ACC112 (cell line): ENCODE data around the gene PLA2G6.

ENCODE experiments used
- H2AFZ ChIP-seq: fragments of 200-600 bp; sonication (generic); one replicate; pipeline ENCODE4 v1.6.0; 2017; ENCODE audit warnings: antibody characterized with exemption, low read length; ENCODE audit not compliant: unreplicated experiment
- H3K27ac ChIP-seq: fragments of 200-600 bp; sonication (generic); 2 replicates; pipeline ENCODE4 v1.5.1; 2014; ENCODE audit warnings: low read depth, mild to moderate bottlenecking, antibody characterized with exemption, low read length, moderate library complexity
- H3K27me3 ChIP-seq: fragments of 200-600 bp; sonication (generic); 2 replicates; pipeline ENCODE4 v1.6.1; 2014; ENCODE audit warnings: mild to moderate bottlenecking, antibody characterized with exemption, low read length, moderate library complexity, mixed read lengths; ENCODE audit not compliant: insufficient read depth
- H3K36me3 ChIP-seq: fragments of 200-600 bp; sonication (generic); 2 replicates; pipeline ENCODE4 v1.6.1; 2016; ENCODE audit warnings: mild to moderate bottlenecking, antibody characterized with exemption, low read length, moderate library complexity, mixed read lengths; ENCODE audit not compliant: insufficient read depth
- H3K4me1 ChIP-seq: fragments of 200-600 bp; sonication (generic); one replicate; pipeline ENCODE4 v1.6.1; 2016; ENCODE audit warnings: low read length, mixed read lengths; ENCODE audit not compliant: insufficient read depth, unreplicated experiment, control insufficient read depth
- H3K4me3 ChIP-seq: fragments of 200-600 bp; sonication (generic); 2 replicates; pipeline ENCODE4 v1.5.1; 2014; ENCODE audit warnings: mild to moderate bottlenecking, low read depth, low read length
- H3K79me2 ChIP-seq: fragments of 200-600 bp; sonication (generic); one replicate; pipeline ENCODE4 v1.6.0; 2016; ENCODE audit warnings: low read length; ENCODE audit not compliant: control insufficient read depth, unreplicated experiment, insufficient read depth

Gene PLA2G6

DNA sequence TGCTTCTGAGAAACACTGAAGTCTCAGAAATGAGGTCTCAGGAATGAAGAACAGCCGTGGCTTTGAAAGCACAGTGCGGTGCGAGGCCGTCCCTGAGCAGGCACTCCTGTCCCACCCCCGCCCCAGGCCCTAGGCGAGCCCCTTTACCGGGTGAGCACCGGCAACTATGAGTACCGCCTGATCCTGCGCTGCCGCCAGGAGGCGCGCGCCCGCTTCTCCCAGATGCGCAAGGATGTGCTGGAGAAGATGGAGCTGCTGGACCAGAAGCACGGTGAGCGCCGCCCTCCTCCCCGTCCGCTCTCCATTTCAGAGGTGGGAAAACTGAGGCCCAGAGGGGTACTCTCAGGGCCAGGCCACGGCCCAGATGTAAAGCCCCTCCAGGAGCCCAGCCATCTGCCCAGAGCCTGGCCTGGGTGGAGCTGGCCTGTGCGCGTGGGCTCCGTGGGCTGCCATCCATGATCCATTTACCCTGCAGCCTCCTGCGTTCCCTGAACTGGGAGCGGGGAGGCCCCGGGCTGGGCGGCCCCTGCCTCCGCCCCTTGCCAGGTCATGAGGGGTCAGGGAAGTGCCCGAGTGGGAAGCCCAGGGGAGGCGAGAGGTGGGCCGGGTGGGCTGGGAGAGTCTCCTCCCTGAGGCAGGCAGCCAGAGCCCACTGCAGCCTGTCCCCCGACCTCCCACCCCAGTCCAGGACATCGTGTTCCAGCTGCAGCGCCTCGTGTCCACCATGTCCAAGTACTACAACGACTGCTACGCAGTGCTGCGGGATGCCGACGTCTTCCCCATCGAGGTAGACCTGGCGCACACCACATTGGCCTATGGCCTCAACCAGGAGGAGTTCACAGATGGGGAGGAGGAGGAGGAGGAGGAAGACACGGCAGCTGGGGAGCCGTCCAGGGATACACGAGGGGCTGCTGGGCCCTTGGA, 107.2 kb downstream of the PLA2G6 start:
- Histone ChIP-seq H3K36me3 (no peaks in the 10 kb centered on the region), H3K27me3 (no peaks in the 10 kb centered on the region), H3K79me2 (no peaks in the 10 kb centered on the region), H2AFZ (no peak overlapping the region), H3K4me3 (no peak overlapping the region), H3K27ac (no peak overlapping the region), H3K4me1 (no peaks in the 10 kb centered on the region)

DNA sequence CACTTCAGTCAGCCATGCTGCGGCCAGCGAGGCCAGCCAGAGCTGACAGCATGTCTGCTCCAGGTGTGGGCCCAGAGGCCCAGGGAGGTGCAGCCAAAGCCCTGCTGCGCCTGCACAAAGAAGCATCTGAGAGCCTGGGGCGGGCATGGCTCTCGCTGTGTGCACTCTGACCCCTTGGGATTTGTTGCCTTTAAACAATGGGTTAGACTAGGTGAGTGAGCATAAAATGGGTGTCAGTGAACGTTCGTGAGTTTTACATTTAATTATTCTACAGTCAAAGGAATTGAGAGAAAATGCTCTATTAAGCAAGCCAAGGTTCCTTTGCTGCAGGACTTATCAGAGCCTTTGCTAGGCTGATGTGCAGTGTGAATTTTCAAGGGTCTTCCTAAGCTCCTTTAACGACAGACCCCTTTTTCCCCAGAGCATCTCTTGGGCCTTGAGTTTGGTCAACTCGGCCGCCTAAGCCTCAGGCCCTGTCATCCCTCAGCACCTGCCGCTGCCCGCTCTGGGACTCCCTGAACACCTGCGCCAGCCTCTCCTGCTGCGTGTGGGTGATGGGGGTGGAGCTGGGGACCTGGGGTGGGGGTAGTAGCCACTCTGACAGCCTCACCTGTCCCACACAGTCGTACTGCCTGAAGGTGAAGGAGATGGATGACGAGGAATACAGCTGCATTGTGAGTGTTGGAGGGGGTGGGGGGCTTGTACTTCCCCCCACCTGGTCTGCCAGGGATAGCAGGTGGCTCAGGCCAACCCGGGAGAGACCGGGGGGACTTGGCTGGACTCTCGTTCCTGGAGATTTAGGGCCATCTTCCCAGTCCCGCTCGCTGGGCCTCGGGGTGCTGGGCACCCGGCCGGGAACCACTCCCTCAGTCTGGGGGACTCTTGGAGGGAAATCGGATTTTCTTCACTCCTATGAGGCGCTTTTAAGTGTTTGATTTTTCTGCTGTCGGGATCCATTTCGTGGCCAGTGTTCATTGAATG, 108.2 kb downstream of the PLA2G6 start:
- Histone ChIP-seq H3K4me3 (no peak overlapping the region), H3K4me1 (no peaks in the 10 kb centered on the region), H3K27ac (no peak overlapping the region), H3K27me3 (no peaks in the 10 kb centered on the region), H3K36me3 (no peaks in the 10 kb centered on the region), H3K79me2 (no peaks in the 10 kb centered on the region), H2AFZ (no peak overlapping the region)

DNA sequence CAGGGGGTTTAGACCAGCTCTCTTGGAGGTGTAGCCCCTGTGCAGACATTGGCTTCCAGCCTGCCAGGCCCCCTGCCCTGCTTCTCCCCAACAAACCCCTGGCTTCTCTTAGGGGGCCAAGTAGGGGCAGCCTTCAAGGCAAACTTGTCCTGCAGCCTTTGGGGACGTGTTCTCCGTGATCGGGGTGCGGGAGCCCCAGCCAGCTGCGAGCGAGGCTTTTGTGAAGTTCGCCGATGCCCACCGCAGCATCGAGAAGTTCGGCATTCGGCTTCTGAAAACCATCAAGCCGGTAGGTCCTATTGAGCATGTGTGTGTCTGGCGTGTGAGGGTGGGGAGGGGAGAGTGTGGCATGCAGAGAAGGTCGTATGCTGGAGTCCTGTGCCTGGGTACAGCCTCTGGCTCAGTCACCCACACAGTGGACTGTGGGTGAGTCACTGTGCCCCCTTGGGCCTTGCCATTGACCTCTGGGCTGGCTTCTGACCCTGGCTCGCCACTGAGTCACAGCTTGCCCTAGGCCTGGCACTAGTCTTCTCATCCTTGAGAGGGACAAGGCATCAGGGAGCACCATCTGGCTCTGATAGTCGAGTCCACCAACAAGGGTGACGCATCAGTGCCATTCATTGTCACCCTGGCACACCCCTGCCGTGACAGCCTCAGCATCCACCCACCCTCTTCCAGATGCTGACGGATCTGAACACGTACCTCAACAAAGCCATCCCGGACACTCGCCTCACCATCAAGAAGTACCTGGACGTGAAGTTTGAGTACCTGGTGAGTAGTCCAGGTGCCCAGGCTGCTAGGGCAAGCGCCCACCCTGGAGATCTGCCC, 109.1 kb downstream of the PLA2G6 start:
- H3K36me3 ChIP-seq, result no peaks in the 10 kb centered on the region
- no peaks in the 10 kb centered on the region for H3K4me1 ChIP-seq
- no peak overlapping the region for H3K4me3 ChIP-seq
- H2AFZ ChIP-seq, result no peak overlapping the region
- no peak overlapping the region for H3K27ac ChIP-seq
- H3K27me3 ChIP-seq, result no peaks in the 10 kb centered on the region
- no peaks in the 10 kb centered on the region for H3K79me2 ChIP-seq

DNA sequence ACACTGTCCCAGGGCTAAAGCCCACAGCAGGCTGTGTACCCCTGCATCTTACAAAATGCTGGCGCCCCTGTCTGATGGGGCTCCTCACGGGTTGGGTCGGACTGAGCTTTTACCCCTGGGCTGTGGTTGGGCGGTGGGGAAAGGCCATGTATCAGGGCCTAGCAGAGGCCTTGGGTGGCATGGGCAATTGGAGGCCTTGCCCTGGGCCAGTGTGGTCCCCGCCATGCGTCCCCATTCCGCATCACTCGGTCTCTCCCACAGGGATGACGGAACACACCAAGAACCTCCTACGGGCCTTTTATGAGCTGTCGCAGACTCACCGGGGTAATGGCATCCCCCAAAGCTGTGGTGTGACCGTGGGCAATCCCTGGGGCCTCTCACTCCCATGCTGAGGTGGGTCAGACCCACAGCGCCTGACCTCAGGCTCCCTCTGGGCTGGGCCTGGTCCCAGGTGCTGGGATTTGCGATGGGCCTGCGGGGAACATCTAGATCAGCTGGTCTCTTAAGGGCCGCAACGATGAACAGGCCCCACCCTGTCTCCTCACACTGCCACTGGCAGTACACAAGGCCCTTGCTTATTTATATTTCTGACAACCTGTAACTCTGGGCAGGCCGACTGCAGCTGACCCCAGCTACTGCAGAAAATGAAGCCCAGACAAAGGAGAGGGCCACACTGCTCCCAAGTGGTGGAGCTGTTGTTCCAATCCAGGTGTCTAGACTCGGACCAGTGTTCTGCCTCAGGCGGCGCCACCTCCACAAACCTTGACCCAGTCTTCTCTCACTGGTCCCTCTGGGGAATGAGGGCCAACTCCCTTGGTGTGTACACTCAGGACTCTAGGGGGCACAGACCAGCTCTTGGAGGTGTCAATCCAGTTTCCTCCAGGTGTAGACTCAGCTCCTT, 110.0 kb downstream of the PLA2G6 start:
- Histone ChIP-seq H3K4me1 (no peaks in the 10 kb centered on the region), H3K36me3 (no peaks in the 10 kb centered on the region), H3K27me3 (no peaks in the 10 kb centered on the region), H2AFZ (no peak overlapping the region), H3K27ac (no peak overlapping the region), H3K4me3 (no peak overlapping the region), H3K79me2 (no peaks in the 10 kb centered on the region)

DNA sequence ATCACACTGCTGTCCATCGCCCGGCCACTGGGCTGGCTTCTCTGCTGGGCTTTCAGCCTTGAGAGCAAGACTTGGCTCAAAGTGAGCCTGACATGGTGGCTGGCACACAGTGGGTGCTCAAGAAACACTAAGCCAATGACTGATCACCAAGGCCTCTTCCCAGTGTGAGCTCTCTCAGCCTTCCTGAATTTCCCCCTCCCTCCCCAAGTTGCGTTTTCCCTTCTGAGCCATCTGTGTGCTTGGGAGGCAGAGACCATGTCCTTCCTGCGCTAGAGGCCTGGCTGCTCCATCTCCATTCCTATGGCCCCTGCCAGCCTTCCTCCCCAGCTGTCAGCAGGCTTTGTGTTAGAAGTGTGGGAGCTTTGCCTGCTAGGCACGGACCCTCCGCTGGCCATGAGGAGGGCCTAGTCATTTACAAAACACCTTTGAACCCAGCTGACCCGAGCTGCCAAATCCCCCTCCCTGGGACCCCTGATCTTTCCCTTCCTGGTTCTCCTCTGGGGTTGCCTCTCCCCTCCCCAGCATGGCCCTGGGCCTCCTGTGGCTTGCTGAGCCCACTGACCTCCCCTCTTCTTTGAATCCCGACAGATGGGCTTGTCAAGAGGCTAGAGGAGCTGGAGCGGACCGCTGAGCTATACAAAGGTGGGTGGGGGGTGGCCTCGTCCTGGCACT, 111.2 kb downstream of the PLA2G6 start:
- H3K36me3 ChIP-seq, result no peaks in the 10 kb centered on the region
- H2AFZ ChIP-seq, result no peak overlapping the region
- no peaks in the 10 kb centered on the region for H3K27me3 ChIP-seq
- no peak overlapping the region for H3K27ac ChIP-seq
- H3K79me2 ChIP-seq, result no peaks in the 10 kb centered on the region
- no peaks in the 10 kb centered on the region for H3K4me1 ChIP-seq
- no peak overlapping the region for H3K4me3 ChIP-seq

DNA sequence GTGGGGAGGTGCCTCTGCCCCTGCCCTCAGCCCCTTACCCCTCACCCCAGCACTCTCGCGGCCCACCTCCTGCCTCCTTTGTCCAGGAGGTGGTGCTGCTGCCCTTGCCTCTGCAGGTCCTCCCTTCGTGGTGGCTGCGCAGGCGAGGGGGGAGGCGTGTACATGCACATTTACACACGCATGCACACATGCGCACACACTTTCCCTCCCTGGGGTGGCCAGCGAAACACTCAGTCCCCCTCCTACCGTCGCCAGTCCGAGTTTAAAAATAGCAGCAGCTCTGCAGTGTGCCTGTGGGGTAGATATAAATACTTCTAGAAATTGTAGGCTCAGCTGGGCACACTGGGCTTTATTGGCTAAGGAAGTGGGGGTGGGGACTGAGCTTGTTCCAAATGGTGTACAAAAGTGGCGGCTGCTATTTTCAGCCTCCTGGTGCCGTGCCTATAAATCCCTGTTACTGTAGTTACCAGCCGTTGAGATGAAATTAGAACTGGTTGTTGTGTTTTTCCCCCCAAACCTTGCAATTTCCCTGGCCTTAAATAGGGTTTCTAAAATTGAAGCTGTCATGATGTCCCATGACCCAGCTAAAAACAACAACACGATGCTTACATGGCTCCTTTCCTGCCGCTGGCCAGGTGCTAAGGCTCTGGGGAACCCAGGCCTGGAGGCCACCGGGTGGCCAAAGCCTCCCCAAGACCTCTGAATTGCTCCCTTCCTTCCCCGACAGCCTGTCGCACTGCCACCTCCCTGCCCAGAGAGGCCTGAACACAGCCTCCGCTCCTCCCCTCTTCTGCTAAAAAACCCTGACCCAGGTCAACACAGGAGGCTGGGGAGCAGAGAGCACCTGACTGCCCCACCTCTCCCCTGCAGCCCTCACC, 112.0 kb downstream of the PLA2G6 start:
- Histone ChIP-seq H3K79me2 (no peaks in the 10 kb centered on the region), H3K27me3 (no peaks in the 10 kb centered on the region), H3K4me3 (no peak overlapping the region), H3K36me3 (no peaks in the 10 kb centered on the region), H2AFZ (no peak overlapping the region), H3K27ac (no peak overlapping the region), H3K4me1 (no peaks in the 10 kb centered on the region)

DNA sequence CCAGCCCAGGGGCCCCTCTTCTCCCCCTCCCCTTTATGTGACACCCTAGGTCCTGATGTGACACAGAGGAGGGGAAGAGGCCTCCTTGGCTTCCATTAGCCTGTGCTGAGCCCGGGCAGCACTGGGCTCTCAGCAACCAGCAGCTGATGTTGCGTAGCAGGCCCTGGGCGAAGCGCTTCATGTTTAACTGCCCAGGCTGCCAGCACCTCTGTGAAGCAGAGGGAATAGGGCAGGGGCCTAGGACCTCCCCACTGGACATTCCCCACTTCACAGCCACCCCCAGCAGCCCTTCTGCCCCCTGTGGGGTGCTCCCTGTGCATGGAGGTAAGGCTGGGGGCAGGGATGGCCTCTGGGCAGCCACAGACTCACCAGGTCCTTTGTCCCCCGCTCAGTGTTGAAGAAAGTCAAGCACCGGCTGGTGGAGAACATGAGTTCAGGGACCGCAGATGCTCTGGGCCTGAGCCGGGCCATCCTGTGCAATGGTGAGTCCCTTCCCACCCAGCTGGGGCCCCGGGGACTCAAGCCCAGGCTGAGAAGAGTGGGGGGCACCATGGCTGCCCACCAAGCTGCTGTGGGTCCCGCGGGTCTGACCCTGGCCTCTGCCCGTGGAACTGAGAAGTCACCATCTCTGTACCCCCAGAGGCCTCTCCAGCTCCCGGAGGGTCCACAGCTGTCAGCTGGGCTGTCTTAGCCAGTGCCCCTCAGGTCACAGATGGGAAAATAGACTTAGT, 112.8 kb downstream of the PLA2G6 start:
- no peaks in the 10 kb centered on the region for H3K36me3 ChIP-seq
- no peak overlapping the region for H3K27ac ChIP-seq
- H3K4me3 ChIP-seq, result no peak overlapping the region
- no peaks in the 10 kb centered on the region for H3K79me2 ChIP-seq
- H2AFZ ChIP-seq, result no peak overlapping the region
- H3K27me3 ChIP-seq, result no peaks in the 10 kb centered on the region
- no peaks in the 10 kb centered on the region for H3K4me1 ChIP-seq

DNA sequence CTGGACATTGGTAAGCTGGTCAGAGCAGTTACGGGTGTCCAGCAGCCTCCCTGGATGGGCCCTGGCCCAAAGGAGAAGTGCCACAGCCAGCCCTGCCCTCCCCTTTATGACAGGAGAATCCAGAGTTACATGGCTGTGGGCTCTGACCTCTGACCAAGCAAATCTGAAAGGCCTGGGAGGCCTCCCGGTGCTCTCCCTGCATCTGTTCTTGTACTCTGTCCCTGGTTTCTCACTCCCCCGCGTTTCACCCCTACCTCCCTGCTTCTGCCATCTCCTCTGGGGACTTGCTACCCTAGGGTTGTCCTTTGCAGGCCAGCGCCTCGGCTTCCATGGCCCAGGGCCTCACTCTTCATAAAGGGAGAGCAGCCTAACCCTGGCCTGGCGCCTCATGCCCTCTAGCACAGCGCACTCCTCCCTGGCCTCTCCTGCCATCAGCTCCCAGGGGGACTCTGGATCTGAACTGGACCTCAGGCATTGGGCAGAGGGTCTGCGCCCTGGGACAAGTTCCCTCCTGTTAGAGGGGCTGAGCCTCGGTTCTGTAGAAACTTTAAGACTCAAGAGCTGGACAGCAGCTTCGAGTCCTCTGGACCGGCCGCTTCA, 113.8 kb downstream of the PLA2G6 start:
- Histone ChIP-seq H3K27ac (no peak overlapping the region), H2AFZ (no peak overlapping the region), H3K4me3 (no peak overlapping the region), H3K79me2 (no peaks in the 10 kb centered on the region), H3K27me3 (no peaks in the 10 kb centered on the region), H3K36me3 (no peaks in the 10 kb centered on the region), H3K4me1 (no peaks in the 10 kb centered on the region)
